Activated T-cell treated with anti-CD3 and anti-CD28 coated beads, Interleukin-2, amount 50 U/mL, for 24 hours (primary cell): ENCODE measurements around the gene CRAT.

Experiments used
- DNase-seq: peaks from one replicate; pipeline ENCODE4 v3.0.0-alpha.2; 2020
- H3K27ac Mint-ChIP-seq: 2 replicates; pipeline ENCODE4 v1.8.0; 2020; ENCODE audit warnings: mild to moderate bottlenecking, mixed read lengths
- H3K27me3 Mint-ChIP-seq: 2 replicates; pipeline ENCODE4 v1.8.0; 2020; ENCODE audit warnings: mixed read lengths
- H3K36me3 Mint-ChIP-seq: 2 replicates; pipeline ENCODE4 v1.8.0; 2020; ENCODE audit warnings: low read depth, mixed read lengths
- H3K4me1 Mint-ChIP-seq: 2 replicates; pipeline ENCODE4 v1.8.0; 2020; ENCODE audit warnings: low read depth, mixed read lengths
- H3K4me3 Mint-ChIP-seq: 2 replicates; pipeline ENCODE4 v1.8.0; 2020; ENCODE audit warnings: mild to moderate bottlenecking, moderate library complexity, mixed read lengths
- H3K9me3 Mint-ChIP-seq: 2 replicates; pipeline ENCODE4 v1.8.0; 2020; ENCODE audit warnings: mixed read lengths

The CRAT gene

DNA sequence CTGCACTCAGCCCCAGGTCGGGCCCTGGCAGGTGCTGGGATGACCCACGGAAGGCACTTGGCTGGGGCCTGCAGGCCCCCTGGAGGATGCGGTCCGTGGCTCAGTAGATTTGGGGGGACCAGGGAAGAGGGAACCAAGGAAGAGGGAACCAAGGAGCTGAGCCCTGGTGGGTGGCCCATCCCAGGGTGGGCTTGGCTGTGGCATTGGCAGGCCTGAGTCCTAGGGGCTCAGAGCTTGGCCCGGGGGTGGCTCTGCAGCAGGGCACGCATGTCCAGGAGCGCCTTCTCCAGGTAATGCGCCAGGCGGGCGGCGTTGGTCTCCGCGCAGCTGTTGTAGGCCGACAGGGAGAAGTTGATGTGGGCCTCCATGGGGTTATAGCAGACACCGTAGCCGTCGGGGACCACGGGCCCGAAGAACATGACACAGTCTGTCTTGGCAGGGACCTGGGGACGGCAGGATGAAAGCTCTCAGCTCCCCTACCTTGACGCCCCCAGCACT is 15.4 kb downstream of the CRAT start:
- H3K27ac Mint-ChIP-seq, result no peak overlapping the region
- no peak for DNase-seq

DNA sequence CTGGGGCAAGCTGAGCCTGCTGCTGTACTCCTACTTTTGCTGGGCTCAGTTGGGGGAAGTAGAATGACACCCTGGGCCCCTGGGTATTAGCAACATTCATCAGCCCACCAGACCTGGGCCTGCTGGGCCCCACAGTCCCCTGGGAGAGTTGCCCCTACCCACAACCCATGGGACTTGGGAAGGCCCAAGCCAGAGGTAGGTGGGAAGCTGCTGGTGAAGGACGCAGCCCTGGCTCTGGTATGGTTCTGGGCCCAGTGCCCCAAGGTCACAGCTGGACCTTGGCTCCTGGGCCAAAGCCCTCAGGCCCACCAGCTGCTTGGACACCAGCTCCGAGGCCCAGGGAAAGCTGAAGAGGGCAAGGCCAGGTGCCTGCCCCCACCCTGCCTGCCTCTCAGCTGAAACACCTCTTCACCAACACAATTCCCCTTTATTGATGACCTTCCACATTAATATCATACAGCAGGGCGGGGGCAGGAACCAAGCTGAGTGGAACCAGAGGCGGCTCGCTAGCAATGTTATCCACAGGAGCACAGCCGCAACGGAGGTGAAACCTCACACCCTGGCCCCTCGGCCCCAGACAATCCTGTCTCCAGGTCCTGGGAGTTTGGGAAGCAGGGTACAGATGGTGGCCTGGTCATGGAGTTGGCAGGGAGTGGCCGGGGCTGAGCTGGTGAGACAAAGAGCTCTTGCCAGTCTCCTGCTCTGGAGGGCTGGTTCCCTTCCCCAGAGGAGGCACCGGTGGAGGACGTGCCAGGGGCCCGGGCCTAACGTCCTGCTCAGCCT is 16.0 kb downstream of the CRAT start:
- no peaks in the 10 kb centered on the region for H3K27me3 Mint-ChIP-seq
- H3K4me3 Mint-ChIP-seq, result no peak overlapping the region
- no peak overlapping the region for H3K27ac Mint-ChIP-seq
- H3K9me3 Mint-ChIP-seq, result no peaks in the 10 kb centered on the region
- H3K36me3 Mint-ChIP-seq, result peaks cover 22% of the 10 kb centered on the region
- H3K4me1 Mint-ChIP-seq, result no peaks in the 10 kb centered on the region
- no peak for DNase-seq

More for the DNA sequence above, 15.4 kb downstream of the CRAT start:
- H3K27me3 Mint-ChIP-seq, result no peaks in the 10 kb centered on the region
- H3K4me1 Mint-ChIP-seq, result no peaks in the 10 kb centered on the region
- H3K9me3 Mint-ChIP-seq, result no peaks in the 10 kb centered on the region
- H3K4me3 Mint-ChIP-seq, result no peak overlapping the region
- H3K36me3 Mint-ChIP-seq, result peaks cover 15% of the 10 kb centered on the region

DNA sequence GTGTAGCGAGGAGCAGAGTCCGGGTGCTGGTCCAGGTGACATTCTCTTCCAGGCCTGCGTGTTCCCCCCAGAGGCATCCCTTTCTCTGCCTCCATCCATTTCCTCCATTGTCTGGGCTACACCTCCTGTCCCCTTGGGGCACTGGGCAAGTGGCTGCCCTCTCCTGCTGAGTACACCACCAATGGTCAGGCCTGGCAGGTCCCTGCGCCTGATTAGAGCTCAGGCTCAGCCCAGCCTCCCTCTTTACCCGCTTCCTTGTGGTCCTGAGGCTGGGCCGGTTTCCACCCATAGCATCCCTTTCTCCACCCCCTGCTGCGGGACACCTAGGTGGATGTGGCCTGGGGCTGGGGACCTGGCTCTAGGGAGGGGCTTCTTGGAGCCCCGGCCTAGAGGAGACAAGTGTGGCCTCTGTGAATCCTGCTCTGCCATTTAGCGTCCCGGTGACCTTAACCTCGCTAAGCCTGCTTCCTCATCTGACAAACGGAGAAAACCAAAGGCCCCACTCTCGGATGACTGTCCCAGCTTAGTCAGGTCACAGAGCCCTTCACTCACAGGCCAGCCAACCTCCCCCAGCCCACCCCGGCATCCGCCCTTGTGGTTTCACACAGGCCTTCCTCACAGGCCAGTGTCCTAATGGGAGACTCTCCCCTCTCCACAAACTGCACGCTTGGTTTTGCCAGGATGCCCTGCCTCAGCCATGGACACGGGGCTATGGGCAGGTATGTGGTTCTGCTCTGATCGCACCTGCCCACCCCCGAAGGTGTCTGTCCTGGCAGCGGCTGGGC is 16.8 kb downstream of the CRAT start:
- Mint-ChIP-seq H3K27ac (no peak overlapping the region), H3K27me3 (no peaks in the 10 kb centered on the region), H3K9me3 (no peaks in the 10 kb centered on the region), H3K4me1 (no peaks in the 10 kb centered on the region), H3K36me3 (peaks cover 29% of the 10 kb centered on the region), H3K4me3 (no peak overlapping the region)
- no peak for DNase-seq

DNA sequence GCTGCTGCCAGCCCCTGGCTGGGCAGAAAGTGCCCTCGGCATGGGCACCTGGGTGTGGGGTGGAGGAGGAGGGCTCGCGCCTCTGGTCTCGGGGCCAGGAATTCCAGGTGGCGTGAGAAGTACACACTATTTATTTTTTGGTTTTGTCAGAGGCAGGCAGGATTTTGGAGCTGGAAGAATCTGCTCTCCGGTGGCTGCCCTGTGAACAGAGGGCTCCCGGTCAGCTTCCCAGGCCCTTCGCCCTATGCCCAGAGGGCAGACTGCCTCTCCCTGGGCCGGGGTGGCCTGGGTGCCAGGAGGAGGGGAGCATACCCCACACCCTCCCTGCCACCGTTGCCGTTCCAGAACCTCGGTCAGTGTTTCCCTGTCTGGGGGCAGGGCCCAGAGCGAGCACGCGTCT is 21.3 kb downstream of the CRAT start:
- Mint-ChIP-seq H3K4me1 (no peaks in the 10 kb centered on the region), H3K36me3 (peaks cover 60% of the 10 kb centered on the region), H3K27ac (no peak overlapping the region), H3K27me3 (no peaks in the 10 kb centered on the region), H3K9me3 (no peaks in the 10 kb centered on the region), H3K4me3 (no peak overlapping the region)
- no peak for DNase-seq

DNA sequence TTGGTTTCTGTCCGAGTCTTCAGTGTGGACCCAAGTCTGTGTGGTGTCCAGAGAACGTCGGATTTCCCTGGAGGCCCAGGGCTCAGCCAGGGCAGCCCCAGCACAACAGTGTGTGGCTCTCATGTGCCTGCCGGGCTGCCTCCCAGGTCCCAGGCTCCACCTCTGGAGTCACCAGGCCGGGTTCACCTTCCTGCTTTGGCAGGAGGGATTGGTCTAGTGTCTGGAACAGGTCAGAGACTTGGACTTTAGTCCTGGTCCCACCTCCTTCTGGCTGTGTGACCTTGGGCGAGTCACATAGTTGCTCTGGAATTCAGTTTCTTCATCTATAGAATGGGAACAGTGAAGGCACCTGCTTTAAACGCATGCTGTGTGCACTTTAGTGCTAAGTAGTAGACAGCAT is 26.5 kb downstream of the CRAT start:
- no peak overlapping the region for H3K27ac Mint-ChIP-seq
- H3K4me3 Mint-ChIP-seq, result no peak overlapping the region
- peaks cover 32% of the 10 kb centered on the region for H3K4me1 Mint-ChIP-seq
- no peak for DNase-seq
- H3K9me3 Mint-ChIP-seq, result no peaks in the 10 kb centered on the region
- H3K27me3 Mint-ChIP-seq, result no peaks in the 10 kb centered on the region
- peaks cover 51% of the 10 kb centered on the region for H3K36me3 Mint-ChIP-seq

DNA sequence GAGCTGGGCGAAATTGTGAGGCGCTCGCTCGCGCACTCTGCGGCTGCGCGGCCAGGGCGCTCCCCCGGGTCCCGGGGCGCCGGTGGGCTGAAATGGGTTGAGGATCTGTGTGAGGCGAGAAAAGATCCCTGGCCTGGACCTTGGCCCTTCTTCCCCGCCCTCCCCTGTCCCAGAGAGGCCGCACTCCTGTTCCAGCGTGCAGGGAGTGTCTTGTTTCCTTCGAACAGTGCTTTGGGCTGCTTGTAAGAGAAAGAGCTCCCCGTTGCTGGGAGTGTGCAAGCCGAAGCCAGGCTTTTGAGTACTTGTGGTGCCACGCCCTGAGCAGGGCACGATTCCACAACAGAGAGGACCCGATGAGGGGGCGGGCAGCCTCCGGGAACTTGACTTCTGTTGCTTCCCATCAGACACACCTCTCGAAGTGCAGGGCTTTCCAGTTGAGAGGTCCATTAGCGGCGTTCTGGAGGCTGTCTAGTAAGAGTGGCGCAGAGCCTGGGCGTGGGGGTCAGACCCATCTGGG is 29.1 kb downstream of the CRAT start:
- Mint-ChIP-seq H3K4me1 (peaks cover 35% of the 10 kb centered on the region), H3K27ac (peak overlapping the region; percentile 93), H3K27me3 (no peaks in the 10 kb centered on the region), H3K9me3 (no peaks in the 10 kb centered on the region), H3K4me3 (peak overlapping the region; percentile 88), H3K36me3 (peaks cover 34% of the 10 kb centered on the region)
- no peak for DNase-seq

DNA sequence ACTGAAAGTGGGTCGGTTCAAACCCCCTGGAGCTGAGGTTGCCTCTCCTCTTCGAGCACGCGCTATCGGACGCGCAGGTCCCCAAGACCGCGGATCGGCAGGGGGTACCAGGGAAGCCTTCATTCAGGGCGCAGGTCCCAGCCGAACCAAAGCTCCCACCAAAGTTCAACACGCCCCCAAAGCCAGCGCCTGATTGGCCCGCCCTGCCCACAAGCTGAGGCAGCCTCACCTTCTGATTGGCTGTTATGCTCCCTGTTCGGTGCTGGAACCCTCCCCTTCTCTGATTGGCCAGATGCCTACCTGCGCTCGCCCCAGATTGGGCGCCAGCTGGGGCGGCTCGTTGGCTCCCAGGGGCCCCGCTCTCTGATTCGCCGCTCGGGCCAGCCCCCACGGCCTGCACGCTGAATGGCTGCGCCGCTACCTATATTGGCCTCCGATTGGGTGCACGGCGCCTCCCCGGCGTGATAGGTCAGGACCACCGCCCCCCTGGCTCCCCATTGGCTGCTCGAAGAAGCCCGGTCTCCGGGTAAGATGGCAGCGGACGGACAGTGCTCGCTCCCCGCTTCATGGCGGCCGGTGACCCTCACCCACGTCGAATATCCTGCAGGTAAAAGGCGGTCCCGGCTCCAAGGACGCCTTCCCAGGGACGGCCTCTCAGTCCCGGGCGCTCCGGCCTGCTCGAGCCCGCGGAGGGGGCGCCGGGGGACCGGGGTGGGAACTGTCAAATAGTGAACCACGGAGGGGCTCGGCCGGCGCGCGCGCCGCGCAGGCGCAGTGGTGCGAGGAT is 29.8 kb downstream of the CRAT start, which contains the start of gene DOLPP1:
DOLPP1 (plus strand) TSS at position 511 of the 787 bp plus-strand sequence; CDS start at position 532, 21 bp downstream.
- H3K4me3 Mint-ChIP-seq, result peak within 1 kb of the TSS; percentile 88
- H3K9me3 Mint-ChIP-seq, result no peaks in the 10 kb centered on the region
- H3K27me3 Mint-ChIP-seq, result no peaks in the 10 kb centered on the region
- H3K4me1 Mint-ChIP-seq, result peaks cover 35% of the 10 kb centered on the region
- peak; percentile 98 for DNase-seq
- peaks cover 27% of the 10 kb centered on the region for H3K36me3 Mint-ChIP-seq
- peak within 1 kb of the TSS; percentile 93 for H3K27ac Mint-ChIP-seq

DNA sequence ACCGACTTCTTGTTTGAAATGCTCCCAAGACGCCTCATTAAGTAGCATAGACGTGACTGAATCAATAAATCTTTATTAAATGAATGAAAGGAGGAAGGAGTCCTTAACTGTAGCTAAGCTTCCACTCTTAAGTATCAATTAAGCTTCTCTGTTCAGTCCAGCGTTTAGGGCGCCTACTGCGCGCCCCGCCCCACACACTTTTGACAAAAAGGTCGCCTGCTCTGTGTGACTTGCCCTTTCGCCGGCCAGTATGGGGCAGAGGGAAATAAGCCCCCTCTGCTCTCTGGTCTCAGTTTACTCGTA is 30.3 kb downstream of the CRAT start:
- H3K36me3 Mint-ChIP-seq, result peaks cover 22% of the 10 kb centered on the region
- H3K27ac Mint-ChIP-seq, result peak overlapping the region; percentile 93
- DNase-seq, result no peak
- no peaks in the 10 kb centered on the region for H3K27me3 Mint-ChIP-seq
- peaks cover 35% of the 10 kb centered on the region for H3K4me1 Mint-ChIP-seq
- H3K4me3 Mint-ChIP-seq, result peak overlapping the region; percentile 88
- H3K9me3 Mint-ChIP-seq, result no peaks in the 10 kb centered on the region

DNA sequence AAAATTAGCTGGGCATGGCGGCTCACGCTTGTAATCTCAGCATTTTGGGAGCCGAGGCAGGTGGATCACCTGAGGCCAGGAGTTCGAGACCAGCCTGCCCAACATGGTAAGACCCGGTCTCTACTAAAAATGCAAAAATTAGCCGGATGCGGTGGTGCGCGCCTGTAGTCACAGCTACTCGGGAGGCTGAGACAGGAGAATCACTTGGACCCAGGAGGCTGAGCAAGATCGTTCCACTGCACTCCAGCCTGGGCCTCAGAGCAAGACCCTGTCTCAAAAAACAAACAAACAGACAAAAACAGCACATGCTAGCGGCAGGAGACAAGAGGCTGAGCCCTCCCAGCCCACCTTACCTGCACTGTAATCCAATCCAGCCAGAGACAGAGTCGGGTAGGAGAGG is 30.8 kb downstream of the CRAT start:
- Mint-ChIP-seq H3K27ac (peak overlapping the region; percentile 93), H3K4me1 (peaks cover 35% of the 10 kb centered on the region), H3K27me3 (no peaks in the 10 kb centered on the region), H3K4me3 (peak overlapping the region; percentile 88), H3K9me3 (no peaks in the 10 kb centered on the region), H3K36me3 (peaks cover 18% of the 10 kb centered on the region)
- no peak for DNase-seq

DNA sequence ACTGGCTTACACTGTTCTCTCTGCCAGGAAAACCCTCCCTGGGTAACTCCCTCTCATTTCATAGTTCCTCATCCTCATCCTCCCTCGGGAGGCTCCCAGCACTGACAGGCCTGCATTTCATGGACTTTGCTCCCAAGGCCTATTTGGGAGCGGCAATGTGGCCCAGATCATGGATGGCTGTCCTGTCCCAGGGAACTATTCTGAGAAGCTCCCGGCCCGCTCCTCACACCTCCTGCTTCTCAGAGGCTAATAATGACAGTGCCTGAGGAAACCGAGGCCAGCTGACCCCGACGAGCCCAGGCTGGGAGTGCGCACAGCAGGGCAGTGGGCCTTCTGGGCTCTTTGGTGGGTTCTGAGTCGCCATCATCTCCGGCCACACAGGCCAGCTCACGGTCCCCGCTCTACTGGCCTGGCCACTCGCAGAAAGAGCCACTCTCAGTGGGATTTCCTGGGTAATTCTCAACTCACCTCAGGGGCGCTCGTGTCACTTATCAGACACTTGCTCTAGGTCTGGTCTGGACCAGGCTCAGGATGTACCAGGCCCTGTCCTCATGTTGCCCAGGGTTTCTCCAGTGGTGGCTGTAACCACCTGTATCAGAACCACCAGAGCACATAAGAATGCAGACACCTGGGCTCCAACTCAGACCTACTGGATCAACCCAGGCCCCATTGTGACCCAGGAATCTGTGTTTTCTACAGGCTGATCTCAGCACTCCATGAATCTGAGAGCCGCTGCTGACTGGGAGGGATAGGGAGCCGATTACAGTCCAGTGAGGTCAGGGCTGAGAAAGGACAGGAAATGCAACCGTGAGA is 31.7 kb downstream of the CRAT start:
- Mint-ChIP-seq H3K36me3 (peaks cover 10% of the 10 kb centered on the region), H3K27me3 (no peaks in the 10 kb centered on the region), H3K27ac (peak overlapping the region; percentile 55), H3K9me3 (no peaks in the 10 kb centered on the region), H3K4me1 (peaks cover 35% of the 10 kb centered on the region), H3K4me3 (peak overlapping the region; percentile 55)
- DNase-seq, result no peak

DNA sequence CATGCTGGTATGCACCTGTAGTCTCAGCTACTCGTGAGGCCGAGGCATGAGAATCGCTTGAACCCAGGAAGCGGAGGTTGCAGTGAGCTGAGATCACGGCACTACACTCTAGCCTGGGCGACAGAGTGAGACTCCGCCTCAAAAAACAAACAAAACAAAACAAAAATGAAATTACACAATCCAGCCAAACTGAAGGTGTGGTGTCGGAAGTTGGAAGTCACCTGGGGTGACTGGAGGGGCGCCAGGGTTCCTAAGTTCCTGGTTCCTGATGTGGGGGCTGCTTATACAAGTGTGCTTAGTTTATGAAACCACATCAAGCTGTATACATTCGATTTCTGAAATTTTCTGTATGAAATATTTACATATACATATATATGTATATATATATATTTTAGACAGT is 33.4 kb downstream of the CRAT start:
- Mint-ChIP-seq H3K27me3 (no peaks in the 10 kb centered on the region), H3K36me3 (peaks cover 3% of the 10 kb centered on the region), H3K4me3 (no peak overlapping the region), H3K4me1 (peaks cover 28% of the 10 kb centered on the region), H3K27ac (no peak overlapping the region), H3K9me3 (no peaks in the 10 kb centered on the region)
- DNase-seq, result no peak

DNA sequence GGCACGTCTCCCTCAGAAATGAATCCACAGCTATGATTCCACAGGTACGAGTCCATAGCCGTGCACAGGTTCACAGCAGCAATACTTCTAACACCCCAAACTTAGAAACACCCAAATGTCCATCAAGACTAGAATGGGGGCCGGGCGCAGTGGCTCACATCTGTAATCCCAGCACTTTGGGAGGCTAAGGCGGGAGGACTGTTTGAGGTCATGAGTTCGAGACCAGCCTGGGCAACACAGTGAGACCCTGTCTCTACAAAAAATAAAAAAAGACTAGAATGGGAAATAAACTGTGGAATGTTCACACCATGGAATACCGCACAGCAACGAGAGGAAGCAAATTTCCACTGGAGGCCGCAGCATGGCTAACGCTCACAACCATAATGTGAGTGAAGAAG is 34.0 kb downstream of the CRAT start:
- Mint-ChIP-seq H3K4me1 (peaks cover 28% of the 10 kb centered on the region), H3K4me3 (no peak overlapping the region), H3K9me3 (no peaks in the 10 kb centered on the region), H3K36me3 (peaks cover 5% of the 10 kb centered on the region), H3K27me3 (no peaks in the 10 kb centered on the region), H3K27ac (no peak overlapping the region)
- no peak for DNase-seq

DNA sequence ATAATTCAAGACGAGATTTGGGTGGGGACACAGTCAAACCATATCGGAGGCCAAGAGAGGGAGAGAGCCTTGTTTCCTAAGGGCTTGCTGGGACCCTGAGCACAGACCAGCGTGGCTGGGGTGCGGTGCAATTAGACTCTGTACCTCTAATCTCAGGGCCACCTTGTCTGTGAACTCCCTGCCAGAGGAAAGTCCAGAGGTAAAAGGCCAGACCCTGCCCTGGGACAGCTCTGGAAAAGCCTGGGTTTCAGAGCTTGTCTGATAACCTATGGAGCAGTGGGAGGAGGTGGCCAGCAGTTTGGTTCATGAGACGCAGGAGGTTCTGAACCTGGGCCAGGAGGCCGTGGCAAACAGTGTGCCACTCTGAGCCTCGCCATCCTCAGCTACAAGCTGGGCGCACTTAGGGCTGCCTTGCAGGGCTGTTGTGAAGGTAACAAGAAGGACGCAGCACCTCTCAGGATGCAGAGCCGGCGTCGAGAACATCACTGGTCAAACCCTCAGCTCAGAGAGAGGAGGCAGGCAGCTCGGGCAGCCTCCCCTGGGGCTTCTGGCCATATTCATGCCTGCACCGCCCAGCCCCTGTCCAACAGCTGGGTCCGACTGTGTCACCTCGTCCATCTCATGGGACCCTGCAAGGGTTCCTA is 34.5 kb downstream of the CRAT start:
- H3K9me3 Mint-ChIP-seq, result no peaks in the 10 kb centered on the region
- no peak overlapping the region for H3K27ac Mint-ChIP-seq
- peaks cover 31% of the 10 kb centered on the region for H3K4me1 Mint-ChIP-seq
- no peak for DNase-seq
- no peak overlapping the region for H3K4me3 Mint-ChIP-seq
- peaks cover 3% of the 10 kb centered on the region for H3K36me3 Mint-ChIP-seq
- H3K27me3 Mint-ChIP-seq, result no peaks in the 10 kb centered on the region
